PC-9 (cell line): ENCODE measurements around the gene MRFAP1L1. TPM values are rescaled to one million over a fixed set of nuclear protein-coding genes. Genes with fewer than 3 reads are reported as not detected.
A peak's percentile ranks its signal among the peaks of the same experiment; 100 is the strongest.

Source experiments
- BruUV-seq: library from RNA; stranded (reverse); fragments of 400-500 nt; replicated peaks from 2 replicates; lab custom pipeline; 2021; lab: Mats Ljungman, UMichigan
- CTCF ChIA-PET: fragments of 300-600 bp; sonication (Branson Sonifier 250); formaldehyde crosslinking; loops from one replicate; lab custom pipeline; 2022; ENCODE audit warnings: antibody characterized with exemption; lab: Charles Lee
- POLR2A ChIA-PET: fragments of 300-600 bp; sonication (Branson Sonifier 250); formaldehyde crosslinking; loops from one replicate; lab custom pipeline; 2022; ENCODE audit warnings: antibody characterized with exemption; ENCODE audit not compliant: unreplicated experiment; lab: Charles Lee
- DNase-seq, 2 experiments: peaks; one replicate each; pipeline versions ENCODE4 v3.0.0 to v3.0.0-alpha.2; 2015 to 2022; ENCODE audit warnings: mixed read lengths in 1 of 2
- H2AFZ ChIP-seq: fragments of 200-600 bp; sonication (generic); 2 replicates; pipeline ENCODE4 v1.8.1; 2017; ENCODE audit warnings: antibody characterized with exemption
- H3F3A ChIP-seq: fragments of 200-600 bp; sonication (generic); 2 replicates; pipeline ENCODE4 v1.8.1; 2017; ENCODE audit warnings: antibody characterized with exemption, mild to moderate bottlenecking, low read depth; ENCODE audit not compliant: insufficient read depth
- H3K27ac ChIP-seq: fragments of 200-600 bp; sonication (generic); 2 replicates; pipeline ENCODE4 v1.6.1; 2016; ENCODE audit warnings: mixed run types
- H3K27me3 ChIP-seq: fragments of 200-600 bp; sonication (generic); 2 replicates; pipeline ENCODE4 v1.6.1; 2016; ENCODE audit warnings: low read depth, mixed run types; ENCODE audit not compliant: insufficient read depth
- H3K36me3 ChIP-seq: fragments of 200-600 bp; sonication (generic); 2 replicates; pipeline ENCODE4 v1.6.1; 2016; ENCODE audit warnings: low read depth, mixed run types
- H3K4me1 ChIP-seq: fragments of 200-600 bp; sonication (generic); replicated peaks from 2 replicates; pipeline ENCODE4 v1.6.1; 2016; ENCODE audit warnings: mixed run types; ENCODE audit not compliant: insufficient read depth
- H3K4me2 ChIP-seq: fragments of 200-600 bp; sonication (generic); 2 replicates; pipeline ENCODE4 v1.6.1; 2017; ENCODE audit warnings: mixed run types
- H3K4me3 ChIP-seq: fragments of 200-600 bp; sonication (generic); 2 replicates; pipeline ENCODE4 v1.6.1; 2016; ENCODE audit warnings: mixed run types
- H3K79me2 ChIP-seq: fragments of 200-600 bp; sonication (generic); 2 replicates; pipeline ENCODE4 v1.6.1; 2017; ENCODE audit warnings: low read depth, mixed run types
- H3K9me2 ChIP-seq: fragments of 200-600 bp; sonication (generic); 2 replicates; pipeline ENCODE4 v1.8.1; 2017; ENCODE audit warnings: mild to moderate bottlenecking; ENCODE audit not compliant: insufficient read depth
- H3K9me3 ChIP-seq: fragments of 200-600 bp; sonication (generic); 2 replicates; pipeline ENCODE4 v1.8.1; 2016; ENCODE audit warnings: low read depth; ENCODE audit not compliant: insufficient read depth
- H4K20me1 ChIP-seq: fragments of 200-600 bp; sonication (generic); 2 replicates; pipeline ENCODE4 v1.8.1; 2017; ENCODE audit not compliant: insufficient read depth
- CTCF ChIP-seq: fragments of 200-600 bp; sonication (generic); conservative IDR thresholded peaks from 2 replicates; pipeline ENCODE4 v1.6.1; 2017; ENCODE audit warnings: mixed run types, antibody characterized with exemption, mild to moderate bottlenecking, moderate library complexity
- EZH2 ChIP-seq: fragments of 200-600 bp; sonication (generic); IDR thresholded peaks from 2 replicates; pipeline ENCODE4 v1.8.0; 2017; ENCODE audit warnings: antibody characterized with exemption, low read depth
- intact Hi-C: fragments of 100-400 bp; cut with micrococcal nuclease; formaldehyde crosslinking; loops from one replicate; pipeline ENCODE4 v1.10.0; 2022; ENCODE audit not compliant: unreplicated experiment
- total RNA-seq: library from RNA; stranded (reverse); gene quantifications from 2 replicates; pipeline ENCODE4 v1.2.3, GENCODE V29; 2021

Gene MRFAP1L1
- total RNA-seq, 1 experiment from 2014 or later, result 51.4 TPM

- H2AFZ ChIP-seq, result no peak overlapping the region
Measured at GRCh38 chr4:6687947-6688878, 21.5 kb downstream of the MRFAP1L1 start.

GRCh38 chr4:6686104-6686787 is 23.4 kb downstream of the MRFAP1L1 start:
- no peaks in the 10 kb centered on the region for H3K9me3 ChIP-seq
- intact Hi-C loops, result loop anchor here (5.0 kb wide), 1 partner anchor 414 kb away; no protein-coding TSS in a partner anchor
- CTCF ChIA-PET, result interaction anchor here (1.9 kb wide), 1 partner anchor 10 kb away, joined by 8 read pairs; no protein-coding TSS in a partner anchor
- POLR2A ChIA-PET, result no interaction called here
- no peak overlapping the region for H3K27ac ChIP-seq
- peaks cover 28% of the 10 kb centered on the region for H3F3A ChIP-seq
- H3K36me3 ChIP-seq, result no peaks in the 10 kb centered on the region
- H3K27me3 ChIP-seq, result no peaks in the 10 kb centered on the region
- no peak overlapping the region for H3K4me2 ChIP-seq
- peak in 1 of 2 experiments; percentile 28 for DNase-seq
- peaks cover 6% of the 10 kb centered on the region; the same call in 1 of the 2 replicates for H3K79me2 ChIP-seq
- TF ChIP-seq EZH2, result no peak
- no peak overlapping the region for H3K4me3 ChIP-seq
- no peaks in the 10 kb centered on the region for H4K20me1 ChIP-seq
- H3K9me2 ChIP-seq, result no peaks in the 10 kb centered on the region
- no TSS peak for BruUV-seq
- H2AFZ ChIP-seq, result no peak overlapping the region
- peaks cover 35% of the 10 kb centered on the region for H3K4me1 ChIP-seq

More at GRCh38 chr4:6687947-6688878, 21.5 kb downstream of the MRFAP1L1 start:
- TF ChIP-seq EZH2, result no peak
- no peak; the same call in 1 of the 2 replicates for TF ChIP-seq CTCF
- ChIA-PET CTCF (interaction anchor here (1.0 to 1.9 kb wide), 2 partner anchors 12 to 14 kb away, joined by 8 to 11 read pairs; a partner anchor contains a TSS), POLR2A (interaction anchor here (0.6 to 1.5 kb wide), 8 partner anchors 12 to 380 kb away, joined by 3 to 17 read pairs (median 6); partner anchors contain the start of genes GRPEL1 and MRFAP1)
- Histone ChIP-seq H3K4me3 (peak overlapping the region; percentile 17; the same call in 1 of the 2 replicates), H3K79me2 (peaks cover 13% of the 10 kb centered on the region; the same call in 1 of the 2 replicates), H3K36me3 (no peaks in the 10 kb centered on the region), H3K9me3 (no peaks in the 10 kb centered on the region), H3K4me1 (peaks cover 54% of the 10 kb centered on the region), H4K20me1 (no peaks in the 10 kb centered on the region), H3K27ac (peak overlapping the region; percentile 100), H3F3A (peaks cover 43% of the 10 kb centered on the region), H3K4me2 (peak overlapping the region; percentile 69), H3K9me2 (no peaks in the 10 kb centered on the region), H3K27me3 (no peaks in the 10 kb centered on the region)
- no TSS peak for BruUV-seq
- intact Hi-C loops, result loop anchor here (2.0 to 5.0 kb wide), 2 partner anchors 13 to 416 kb away; a partner anchor contains a TSS
- peak; percentile 48 to 78 for DNase-seq

- Histone ChIP-seq H3K27me3 (no peaks in the 10 kb centered on the region), H3K27ac (no peak overlapping the region), H3K4me3 (no peak overlapping the region), H3K79me2 (no peaks in the 10 kb centered on the region), H4K20me1 (no peaks in the 10 kb centered on the region), H3K9me2 (no peaks in the 10 kb centered on the region), H3K4me2 (no peak overlapping the region), H3K4me1 (peaks cover 19% of the 10 kb centered on the region), H3K9me3 (no peaks in the 10 kb centered on the region), H2AFZ (no peak overlapping the region), H3K36me3 (no peaks in the 10 kb centered on the region), H3F3A (peaks cover 20% of the 10 kb centered on the region)
- CTCF ChIA-PET, result interaction anchor here (0.6 kb wide), 1 partner anchor 33 kb away, joined by 6 read pairs; no protein-coding TSS in a partner anchor
- DNase-seq, result no peak
- intact Hi-C loops, result loop anchor here (5.0 kb wide), 1 partner anchor 412 kb away; no protein-coding TSS in a partner anchor
- no TSS peak for BruUV-seq
- POLR2A ChIA-PET, result no interaction called here
- no peak for TF ChIP-seq CTCF
- TF ChIP-seq EZH2, result no peak
Measured at GRCh38 chr4:6684656-6685055, 25.0 kb downstream of the MRFAP1L1 start.
